Measurements from ENCODE around the gene CASQ1. TPM values are rescaled to one million over a fixed set of nuclear protein-coding genes. Genes with fewer than 3 reads are reported as not detected.

The CASQ1 gene
- total and polyA plus RNA-seq, 2 of the 13 experiments (the other 11 are each of a cell fraction or from before 2014, with no cell fraction given), result 0.09 to 0.20 TPM

- no peaks in the 10 kb centered on the region for H3K9me3 ChIP-seq (ENCODE audit: low read length)
- TF ChIP-seq REL (CRISPR knock-in tag; conservative IDR thresholded peaks at IDR 0.05) (no peak), ZNF704 (CRISPR knock-in tag; IDR thresholded peaks at IDR 0.05; ENCODE audit: borderline replicate concordance) (no peak), MED13 (CRISPR knock-in tag; IDR thresholded peaks at IDR 0.05) (no peak)
- peaks cover 2% of the 10 kb centered on the region for H3K79me2 ChIP-seq (ENCODE audit: insufficient read depth, low read length)
- peaks cover 32% of the 10 kb centered on the region for H3K4me1 ChIP-seq (ENCODE audit: insufficient read depth, low read length)
- no peak for DNase-seq (ENCODE audit: low spot score)
- in situ Hi-C loops (cut with HindIII; ENCODE audit: extremely low pct_ligation_motif_present, low pct_unique_long_range_greater_than_20kb), result no loop called here
- H3K36me3 ChIP-seq (replicated peaks in 1 of 2; ENCODE audit: control insufficient read depth in 1 of 2, insufficient read depth in 2 of 2, low read length in 2 of 2), result peaks cover 10 to 18% of the 10 kb centered on the region in 2 experiments; a peak in 4 of 5 replicates
- FAIRE-seq, result no peak
- H3K4me3 ChIP-seq (replicated peaks in 1 of 3; ENCODE audit: insufficient read depth in 1 of 3, low read depth in 2 of 3, low read length in 3 of 3), result no peak overlapping the region
- intact Hi-C loops (cut with micrococcal nuclease; ENCODE audit: unreplicated experiment), result no loop called here
- BruUV-seq (replicated peaks), result no TSS peak
- H3K27ac ChIP-seq (ENCODE audit: extremely low read length, insufficient read depth, low read length), result no peak overlapping the region
- 89% methylated on average over 9 of the region's 9 CpGs for WGBS (ENCODE audit: low lambda C conversion rate)
- no peak overlapping the region for H2AFZ ChIP-seq (ENCODE audit: low read length)
- H3K4me2 ChIP-seq (ENCODE audit: low read depth, low read length), result no peak overlapping the region
- POLR2A ChIA-PET, result interaction anchor here (1.2 kb wide), 1 partner anchor 44 kb away, joined by 3 read pairs; no protein-coding TSS in a partner anchor
- H3K27me3 ChIP-seq (ENCODE audit: control insufficient read depth in 1 of 2, insufficient read depth in 2 of 2, low read length in 2 of 2), result no peaks in the 10 kb centered on the region
- H3K9ac ChIP-seq (ENCODE audit: insufficient read depth, low read depth, low read length), result no peak overlapping the region
- ATAC-seq, result no peak
- no peaks in the 10 kb centered on the region for H4K20me1 ChIP-seq (ENCODE audit: insufficient read depth, low read length)
- CTCF ChIA-PET (ENCODE audit: low intra/inter-chr PET ratio, low total read pairs), result no interaction called here
Measured at GRCh38 chr1:160207771-160208556, 17.6 kb downstream of the CASQ1 start.

DNA sequence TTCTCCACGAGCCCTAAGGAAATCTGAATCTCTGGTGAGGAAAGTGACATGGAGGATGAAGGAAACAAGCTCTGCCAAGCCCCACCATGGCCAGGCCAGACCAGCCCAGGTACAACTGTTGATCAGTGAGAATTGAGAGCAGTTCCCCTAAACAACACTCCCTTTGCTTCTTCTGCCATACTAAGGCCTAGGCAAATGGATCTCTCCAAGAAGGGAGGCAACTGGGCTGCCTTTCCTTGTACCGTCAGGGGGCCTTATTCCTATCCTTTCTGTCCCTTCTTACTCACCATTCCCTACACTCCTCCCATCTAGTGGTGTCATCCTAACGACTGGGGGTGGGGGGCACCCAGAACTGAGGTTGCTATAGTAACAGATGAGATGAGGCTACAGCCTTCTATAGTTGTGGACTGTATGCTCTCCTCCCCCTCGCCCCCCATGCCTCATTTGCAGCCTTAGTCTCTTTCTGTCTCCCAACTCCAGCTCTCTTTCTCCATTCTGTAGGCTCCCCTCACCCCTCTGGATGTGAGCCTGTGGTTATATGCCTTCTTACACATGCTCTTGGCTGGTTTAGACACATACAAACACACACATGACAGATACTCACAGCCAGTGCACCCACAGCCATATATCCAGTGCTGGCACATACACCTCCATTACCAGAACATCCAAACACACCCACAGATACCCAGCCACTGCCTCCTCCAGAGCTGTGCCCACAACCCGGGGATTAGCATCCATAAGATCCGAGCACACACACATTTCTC, 18.4 kb downstream of the CASQ1 start:
- in situ Hi-C loops (cut with HindIII; ENCODE audit: extremely low pct_ligation_motif_present, low pct_unique_long_range_greater_than_20kb), result no loop called here
- Histone ChIP-seq H3K36me3 (replicated peaks in 1 of 2; ENCODE audit: control insufficient read depth in 1 of 2, insufficient read depth in 2 of 2, low read length in 2 of 2) (peaks cover 12 to 25% of the 10 kb centered on the region in 2 experiments), H3K27ac (ENCODE audit: extremely low read length, insufficient read depth, low read length) (no peak overlapping the region), H3K4me1 (ENCODE audit: insufficient read depth, low read length) (peaks cover 32% of the 10 kb centered on the region), H3K79me2 (ENCODE audit: insufficient read depth, low read length) (peaks cover 2% of the 10 kb centered on the region), H3K9me3 (ENCODE audit: low read length) (no peaks in the 10 kb centered on the region), H2AFZ (ENCODE audit: low read length) (no peak overlapping the region), H4K20me1 (ENCODE audit: insufficient read depth, low read length) (no peaks in the 10 kb centered on the region), H3K4me2 (ENCODE audit: low read depth, low read length) (no peak overlapping the region), H3K9ac (ENCODE audit: insufficient read depth, low read depth, low read length) (no peak overlapping the region), H3K27me3 (ENCODE audit: control insufficient read depth in 1 of 2, insufficient read depth in 2 of 2, low read length in 2 of 2) (no peaks in the 10 kb centered on the region), H3K4me3 (replicated peaks in 1 of 3; ENCODE audit: insufficient read depth in 1 of 3, low read depth in 2 of 3, low read length in 3 of 3) (no peak overlapping the region)
- FAIRE-seq (no peak), ATAC-seq (no peak), DNase-seq (ENCODE audit: low spot score) (no peak)
- ChIA-PET CTCF (ENCODE audit: low intra/inter-chr PET ratio, low total read pairs) (no interaction called here), POLR2A (no interaction called here)
- WGBS (ENCODE audit: low lambda C conversion rate), result 88% methylated on average over 6 of the region's 6 CpGs
- BruUV-seq (replicated peaks), result no TSS peak
- intact Hi-C loops (cut with micrococcal nuclease; ENCODE audit: unreplicated experiment), result no loop called here
- TF ChIP-seq ZNF296 (CRISPR knock-in tag; conservative IDR thresholded peaks at IDR 0.05) (no peak), HHEX (CRISPR knock-in tag; IDR thresholded peaks at IDR 0.05) (no peak), ZNF10 (CRISPR knock-in tag; IDR thresholded peaks at IDR 0.05; ENCODE audit: borderline replicate concordance, low read depth) (no peak), ATF1 (CRISPR knock-in tag; IDR thresholded peaks at IDR 0.05) (no peak)

All from HepG2 (cell line).